Testis (tissue), 5 donors: ENCODE data around the gene NUP93. TPM values are rescaled to one million over a fixed set of nuclear protein-coding genes. Genes with fewer than 3 reads are reported as not detected.
A peak's percentile ranks its signal among the peaks of the same experiment; 100 is the strongest.

Experiments
- DNase-seq: peaks from one replicate; pipeline ENCODE4 v3.0.0-alpha.2; 2019
- H3K27ac ChIP-seq, 2 donors: fragments of 200-600 bp; sonication (generic); one replicate each; pipeline ENCODE4 v1.5.1; 2019
- H3K27me3 ChIP-seq: fragments of 200-600 bp; sonication (generic); one replicate; pipeline ENCODE4 v1.5.1; 2019
- H3K36me3 ChIP-seq: fragments of 200-600 bp; sonication (generic); one replicate; pipeline ENCODE4 v1.5.1; 2017; ENCODE audit warnings: low read depth; ENCODE audit errors: missing control alignments
- H3K4me1 ChIP-seq: fragments of 200-600 bp; sonication (generic); one replicate; pipeline ENCODE4 v1.5.1; 2019
- H3K4me3 ChIP-seq, 2 donors: fragments of 200-600 bp; sonication (generic); one replicate each; pipeline ENCODE4 v1.5.1; 2017 to 2019
- H3K9me3 ChIP-seq: fragments of 200-600 bp; sonication (generic); one replicate; pipeline ENCODE4 v1.5.1; 2017
- CTCF ChIP-seq, 3 experiments: fragments of 450-650 bp in 2 of 3; fragments of 200-600 bp in 1 of 3; sonication (generic) in 1 of 3; IDR thresholded peaks; one replicate each; pipeline ENCODE4 v1.5.1; 2016 to 2019; ENCODE audit warnings: antibody characterized with exemption in 3 of 3, mild to moderate bottlenecking in 2 of 3, moderate library complexity in 1 of 3
- POLR2A ChIP-seq: fragments of 450-650 bp; IDR thresholded peaks from one replicate; pipeline ENCODE4 v1.6.1; 2017; ENCODE audit warnings: antibody characterized with exemption, mild to moderate bottlenecking, moderate library complexity
- WGBS, 2 donors: methylation state at CpG; one replicate each; pipeline ENCODE4 v1.1.5; 2018; 5-methylcytosine and 5-hydroxymethylcytosine counted together
- intact Hi-C: fragments of 100-400 bp; cut with DNase I; formaldehyde crosslinking; loops from one replicate; pipeline ENCODE4 v1.15.1; 2023; ENCODE audit warnings: low total_unique reads
- long read RNA-seq, 2 donors: transcript quantifications; one replicate each; lab custom pipeline, GENCODE V29; 2026
- polyA plus RNA-seq: library from polyadenylated mRNA; stranded (reverse); fragments of 350-450 nt; fragmentation: Illumina TruSeq; extraction: RNeasy Lipid Tissue Mini Kit (QIAGEN cat#74804); gene quantifications from one replicate; pipeline ENCODE4 v1.2.3, GENCODE V29; 2014; ENCODE audit warnings: low read depth, low replicate concordance; ENCODE audit not compliant: insufficient read depth
- total RNA-seq, 2 donors: library from RNA; depleted of rRNA; stranded (reverse); fragments of >200 nt; gene quantifications; one replicate each; pipeline ENCODE4 v1.2.3, GENCODE V29; 2016

Gene NUP93
- total RNA-seq (100 to 1,000 TPM in 1 of 2 donors, 10 to 100 TPM in 1; 94.2 to 102 TPM), polyA plus RNA-seq (147 TPM)
- long read RNA-seq, donor 1, transcript NUP93-201 (22 exons, 2,741 nt) = major isoform, 7 of 16 reads
- long read RNA-seq, donor 1, partial matches to known transcripts = 7 of 16 reads
- long read RNA-seq, donor 1, other reads (novel, unspliced or antisense) = 0 of 16 reads
- long read RNA-seq, donor 2, partial matches to known transcripts = 13 of 19 reads
- long read RNA-seq, donor 2, other reads (novel, unspliced or antisense) = 0 of 19 reads

- Histone ChIP-seq H3K9me3 (no peaks in the 10 kb centered on the region), H3K36me3 (no peaks in the 10 kb centered on the region), H3K4me1 (peaks cover 6% of the 10 kb centered on the region), H3K4me3 (peak within 1 kb of the TSS; percentile 80 to 90), H3K27ac (peak within 1 kb of the TSS; percentile 76 to 79), H3K27me3 (no peaks in the 10 kb centered on the region)
- 0 to 1% methylated on average over 32 to 70 of the region's 70 CpGs for WGBS, 2 donors
- TF ChIP-seq POLR2A (no peak), CTCF (IDR thresholded peaks at IDR 0.05) (no peak)
- peak; percentile 94 for DNase-seq
- intact Hi-C loops = loop anchor here (10.0 kb wide), 1 partner anchor 115 kb away; no protein-coding TSS in a partner anchor
These were observed at the start of gene NUP93 for GRCh38 chr16:56729735-56730662. Gene NUP93 (plus strand): TSS chr16:56730129. CDS start chr16:56748248, 18,119 bp downstream.

- Histone ChIP-seq H3K27ac (peak within 1 kb of the TSS; percentile 26 to 76), H3K4me1 (peaks cover 16% of the 10 kb centered on the region), H3K4me3 (peak within 1 kb of the TSS; percentile 48 to 61), H3K27me3 (no peaks in the 10 kb centered on the region), H3K36me3 (no peaks in the 10 kb centered on the region), H3K9me3 (no peaks in the 10 kb centered on the region)
- 0 to 1% methylated on average over 31 to 49 of the region's 49 CpGs for WGBS, 2 donors
- peak; percentile 93 for DNase-seq
- intact Hi-C loops = no loop called here
- TF ChIP-seq CTCF (IDR thresholded peaks at IDR 0.05) (peak in 1 of 3 experiments; percentile 4), POLR2A (peak; percentile 78)
These were observed 47.8 kb upstream of the NUP93 start, which contains the start of gene MT1X for GRCh38 chr16:56681939-56682702. Gene MT1X (plus strand): TSS chr16:56682470. CDS start chr16:56682541, 71 bp downstream.

- H3K4me1 ChIP-seq = peaks cover 16% of the 10 kb centered on the region
- peak overlapping the region; percentile 26 to 76 for H3K27ac ChIP-seq
- DNase-seq = no peak
- WGBS, 2 donors = 26 to 33% methylated on average over 7 to 8 of the region's 8 CpGs
- no peaks in the 10 kb centered on the region for H3K36me3 ChIP-seq
- no peaks in the 10 kb centered on the region for H3K9me3 ChIP-seq
- TF ChIP-seq CTCF (IDR thresholded peaks at IDR 0.05) (no peak), POLR2A (no peak)
- intact Hi-C loops = no loop called here
- H3K4me3 ChIP-seq = peak overlapping the region; percentile 48 to 61
- no peaks in the 10 kb centered on the region for H3K27me3 ChIP-seq
These were observed 47.1 kb upstream of the NUP93 start for GRCh38 chr16:56682703-56683397.
